ENCODE data around the gene ARPC4. TPM values are rescaled to one million over a fixed set of nuclear protein-coding genes. Genes with fewer than 3 reads are reported as not detected.

ARPC4 gene
- total RNA-seq: 100 to 1,000 TPM; 237 to 240 TPM

DNA sequence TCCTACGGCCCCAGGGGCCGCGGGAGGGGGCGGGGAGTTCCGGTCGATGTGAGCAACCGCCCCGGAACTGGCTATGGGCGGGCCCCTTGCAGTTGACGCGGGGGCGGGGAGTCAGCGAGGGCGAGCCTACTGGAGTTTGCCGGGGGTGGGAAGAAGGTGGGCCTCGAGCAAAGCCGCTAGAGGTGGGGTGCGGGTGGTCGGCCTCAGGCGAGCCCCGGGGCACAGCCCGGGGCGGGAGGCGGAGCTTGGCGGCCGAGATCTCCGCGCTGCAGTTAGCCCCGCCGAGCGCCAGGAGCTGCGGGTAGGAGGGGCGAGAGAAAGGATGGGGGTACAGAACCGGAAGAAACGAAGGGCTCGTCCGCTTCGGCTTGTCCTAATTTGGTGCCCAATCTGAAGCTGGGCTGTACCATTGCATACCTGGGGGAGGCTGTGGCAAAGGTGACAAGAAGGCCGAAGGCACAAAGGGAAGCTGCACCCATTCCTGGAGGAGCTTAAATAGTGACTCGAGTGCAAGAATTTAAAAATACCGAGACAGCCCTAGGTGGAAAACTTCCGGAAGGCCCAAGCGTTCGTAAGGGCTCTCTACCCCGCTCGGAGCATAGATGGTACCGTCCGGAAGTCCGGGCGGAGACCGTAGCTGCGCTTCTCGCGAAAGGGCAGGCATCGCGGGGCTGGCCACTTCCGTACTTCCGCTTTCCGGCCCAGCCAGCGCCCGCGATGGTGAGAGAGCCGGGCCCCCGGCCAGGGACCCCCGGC lies at the start of gene ARPC4, which contains the start of gene TADA3:
ARPC4 (plus strand) TSS at position 678 of the 756 bp plus-strand sequence; CDS start at position 718, 40 bp downstream.
TADA3 (minus strand) TSS at position 69 of the 756 bp plus-strand sequence. CDS start 1,007 bp downstream, outside the sequence.
- Mint-ChIP-seq H3K27ac (peak within 1 kb of the TSS; percentile 99), H3K27me3 (no peaks in the 10 kb centered on the region), H3K4me1 (ENCODE audit: low read depth) (peaks cover 65% of the 10 kb centered on the region), H3K4me3 (peak within 1 kb of the TSS; percentile 99), H3K9me3 (no peaks in the 10 kb centered on the region), H3K36me3 (peaks cover 57% of the 10 kb centered on the region)
- DNase-seq: peak; percentile 93
- intact Hi-C loops (cut with micrococcal nuclease): loop anchor here (1.0 to 5.0 kb wide), 9 partner anchors 14 to 395 kb away; partner anchors contain the start of genes BRPF1, CRELD1, FANCD2 and MTMR14
- POLR2A ChIA-PET: interaction anchor here (0.9 to 2.0 kb wide), 15 partner anchors 11 to 456 kb away, joined by 3 to 24 read pairs (median 5); partner anchors contain the start of genes BRPF1, CAMK1, OGG1 and SETD5
- CTCF ChIA-PET: interaction anchor here (0.7 to 1.5 kb wide), 14 partner anchors 10 to 393 kb away, joined by 3 to 14 read pairs (median 4); partner anchors contain the start of genes BRPF1, OGG1 and TTLL3

DNA sequence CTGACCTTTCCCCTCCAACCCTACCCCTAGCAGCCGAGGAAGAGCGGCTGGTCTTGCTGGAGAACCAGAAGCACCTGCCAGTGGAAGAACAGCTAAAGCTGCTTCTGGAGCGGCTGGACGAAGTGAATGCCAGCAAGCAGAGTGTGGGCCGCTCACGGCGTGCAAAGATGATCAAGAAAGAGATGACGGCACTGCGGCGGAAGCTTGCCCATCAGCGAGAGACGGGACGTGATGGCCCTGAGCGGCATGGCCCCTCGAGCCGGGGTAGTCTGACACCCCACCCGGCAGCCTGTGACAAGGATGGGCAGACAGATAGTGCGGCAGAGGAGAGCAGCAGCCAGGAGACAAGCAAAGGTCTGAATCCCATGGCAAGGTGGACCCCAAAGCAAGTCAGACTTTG lies 49.3 kb upstream of the ARPC4 start:
- Mint-ChIP-seq H3K4me1 (ENCODE audit: low read depth) (peaks cover 19% of the 10 kb centered on the region), H3K27me3 (no peaks in the 10 kb centered on the region), H3K36me3 (peaks cover 70% of the 10 kb centered on the region), H3K9me3 (no peaks in the 10 kb centered on the region), H3K27ac (no peak overlapping the region), H3K4me3 (no peak overlapping the region)
- intact Hi-C loops (cut with micrococcal nuclease): no loop called here
- ChIA-PET CTCF (interaction anchor here (1.3 kb wide), 1 partner anchor 11 kb away, joined by 3 read pairs; the partner anchor contains the start of gene BRPF1), POLR2A (interaction anchor here (0.7 kb wide), 1 partner anchor 11 kb away, joined by 3 read pairs; no protein-coding TSS in a partner anchor)
- DNase-seq: no peak

DNA sequence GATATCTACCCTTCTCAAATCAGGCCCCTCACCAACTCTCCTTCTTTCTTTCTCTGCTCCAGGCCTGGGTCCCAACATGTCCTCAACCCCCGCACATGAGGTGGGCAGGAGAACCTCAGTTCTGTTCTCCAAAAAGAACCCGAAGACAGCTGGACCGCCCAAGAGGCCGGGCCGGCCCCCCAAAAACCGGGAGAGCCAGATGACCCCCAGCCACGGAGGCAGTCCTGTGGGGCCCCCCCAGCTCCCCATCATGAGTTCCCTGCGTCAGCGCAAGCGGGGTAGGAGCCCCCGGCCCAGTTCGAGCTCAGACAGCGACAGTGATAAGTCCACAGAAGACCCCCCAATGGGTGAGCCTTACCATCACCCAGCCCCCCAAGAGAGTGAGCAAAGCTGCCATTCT lies 48.7 kb upstream of the ARPC4 start:
- intact Hi-C loops (cut with micrococcal nuclease): no loop called here
- H3K27me3 Mint-ChIP-seq: no peaks in the 10 kb centered on the region
- H3K4me3 Mint-ChIP-seq: no peak overlapping the region
- H3K36me3 Mint-ChIP-seq: peaks cover 67% of the 10 kb centered on the region
- peaks cover 20% of the 10 kb centered on the region for H3K4me1 Mint-ChIP-seq (ENCODE audit: low read depth)
- DNase-seq: no peak
- ChIA-PET POLR2A (no interaction called here), CTCF (no interaction called here)
- no peaks in the 10 kb centered on the region for H3K9me3 Mint-ChIP-seq
- no peak overlapping the region for H3K27ac Mint-ChIP-seq

DNA sequence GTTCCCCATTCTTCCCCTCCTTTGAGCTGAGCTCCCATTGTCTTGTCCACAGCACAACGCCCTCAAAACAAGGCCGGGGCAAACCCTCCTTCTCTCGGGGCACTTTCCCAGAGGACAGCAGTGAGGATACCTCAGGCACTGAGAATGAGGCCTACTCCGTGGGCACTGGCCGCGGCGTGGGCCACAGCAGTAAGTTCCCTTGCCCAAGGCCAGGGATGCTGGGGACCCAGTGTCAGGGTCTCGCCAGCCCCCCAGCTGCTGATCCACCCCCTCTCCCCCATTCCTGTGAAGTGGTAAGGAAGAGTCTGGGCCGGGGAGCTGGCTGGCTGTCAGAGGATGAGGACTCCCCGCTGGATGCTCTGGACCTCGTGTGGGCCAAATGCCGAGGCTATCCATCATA lies 47.4 kb upstream of the ARPC4 start:
- POLR2A ChIA-PET: no interaction called here
- Mint-ChIP-seq H3K4me1 (ENCODE audit: low read depth) (peaks cover 23% of the 10 kb centered on the region), H3K4me3 (no peak overlapping the region), H3K27me3 (no peaks in the 10 kb centered on the region), H3K27ac (no peak overlapping the region), H3K36me3 (peaks cover 61% of the 10 kb centered on the region), H3K9me3 (no peaks in the 10 kb centered on the region)
- CTCF ChIA-PET: interaction anchor here (1.3 kb wide), 1 partner anchor 18 kb away, joined by 4 read pairs; no protein-coding TSS in a partner anchor
- intact Hi-C loops (cut with micrococcal nuclease): no loop called here
- DNase-seq: no peak

DNA sequence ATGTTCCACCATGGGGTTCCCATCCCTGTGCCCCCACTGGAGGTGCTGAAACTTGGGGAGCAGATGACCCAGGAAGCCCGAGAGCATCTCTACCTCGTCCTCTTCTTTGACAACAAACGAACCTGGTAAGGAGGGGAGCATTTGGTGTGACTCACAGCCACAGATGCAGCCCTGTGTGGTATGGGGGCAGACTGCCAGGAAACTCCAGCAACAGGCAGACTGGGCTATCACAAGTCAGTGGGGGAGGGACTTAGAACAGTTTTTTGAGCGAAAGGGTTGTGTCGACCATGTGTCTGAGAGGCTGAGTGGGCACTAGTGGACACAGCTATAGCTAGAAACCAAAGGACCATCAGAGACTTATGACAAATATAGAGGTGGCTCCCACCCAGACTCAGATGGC lies 46.6 kb upstream of the ARPC4 start:
- Mint-ChIP-seq H3K4me3 (no peak overlapping the region), H3K27ac (peak overlapping the region; percentile 74), H3K9me3 (no peaks in the 10 kb centered on the region), H3K4me1 (ENCODE audit: low read depth) (peaks cover 30% of the 10 kb centered on the region), H3K36me3 (peaks cover 60% of the 10 kb centered on the region), H3K27me3 (no peaks in the 10 kb centered on the region)
- intact Hi-C loops (cut with micrococcal nuclease): no loop called here
- POLR2A ChIA-PET: no interaction called here
- DNase-seq: peak; percentile 57
- CTCF ChIA-PET: interaction anchor here (1.3 kb wide), 1 partner anchor 19 kb away, joined by 4 read pairs; no protein-coding TSS in a partner anchor

DNA sequence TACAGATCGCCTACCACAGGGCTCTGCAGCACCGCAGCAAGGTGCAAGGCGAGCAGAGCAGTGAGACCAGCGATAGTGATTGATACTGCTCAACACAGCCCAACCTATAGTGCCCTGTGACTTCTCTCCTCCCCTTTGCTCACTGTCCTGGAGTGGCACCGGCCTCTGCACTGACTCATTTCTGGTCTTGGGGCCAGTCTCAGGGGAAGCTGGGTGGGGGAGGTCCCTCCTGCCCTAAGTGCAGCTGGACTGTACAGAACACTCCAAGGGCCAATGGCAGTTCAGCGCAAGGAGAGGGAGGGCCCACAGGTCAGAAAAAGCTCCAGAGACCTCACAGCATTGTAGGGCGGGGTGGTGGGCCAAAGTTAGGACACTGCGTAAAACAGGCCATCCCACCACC lies 45.6 kb upstream of the ARPC4 start:
- CTCF ChIA-PET: no interaction called here
- intact Hi-C loops (cut with micrococcal nuclease): no loop called here
- Mint-ChIP-seq H3K4me3 (no peak overlapping the region), H3K9me3 (no peaks in the 10 kb centered on the region), H3K27ac (peak overlapping the region; percentile 74), H3K4me1 (ENCODE audit: low read depth) (peaks cover 39% of the 10 kb centered on the region), H3K27me3 (no peaks in the 10 kb centered on the region), H3K36me3 (peaks cover 67% of the 10 kb centered on the region)
- POLR2A ChIA-PET: interaction anchor here (1.4 kb wide), 1 partner anchor 15 kb away, joined by 3 read pairs; no protein-coding TSS in a partner anchor
- DNase-seq: peak; percentile 27

DNA sequence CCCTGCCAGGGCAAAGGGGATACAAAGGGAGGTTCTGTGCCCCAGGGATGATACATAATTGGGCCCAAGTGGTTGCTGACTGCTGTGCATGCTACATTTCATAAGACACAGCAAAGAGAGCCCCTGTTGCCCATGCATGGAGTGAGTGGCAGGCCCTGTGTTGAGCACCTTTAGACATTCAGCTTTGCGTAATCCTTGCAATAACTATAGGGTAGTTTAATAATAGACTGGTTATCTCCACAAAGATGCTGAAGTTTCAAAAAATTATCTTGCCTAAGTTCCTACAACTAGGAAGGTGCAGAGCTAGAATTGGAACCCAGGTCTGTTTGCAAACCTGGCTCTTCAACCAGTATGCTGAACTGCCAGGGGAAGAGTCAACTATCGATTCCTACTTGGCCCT lies 44.9 kb upstream of the ARPC4 start:
- Mint-ChIP-seq H3K4me1 (ENCODE audit: low read depth) (peaks cover 39% of the 10 kb centered on the region), H3K27ac (no peak overlapping the region), H3K36me3 (peaks cover 68% of the 10 kb centered on the region), H3K27me3 (no peaks in the 10 kb centered on the region), H3K4me3 (no peak overlapping the region), H3K9me3 (no peaks in the 10 kb centered on the region)
- CTCF ChIA-PET: interaction anchor here (2.8 kb wide), 1 partner anchor 15 kb away, joined by 8 read pairs; no protein-coding TSS in a partner anchor
- intact Hi-C loops (cut with micrococcal nuclease): no loop called here
- POLR2A ChIA-PET: interaction anchor here (0.6 to 3.8 kb wide), 3 partner anchors 11 to 45 kb away, joined by 3 to 24 read pairs (median 3); partner anchors contain the start of genes ARPC4 and TADA3
- no peak for DNase-seq

DNA sequence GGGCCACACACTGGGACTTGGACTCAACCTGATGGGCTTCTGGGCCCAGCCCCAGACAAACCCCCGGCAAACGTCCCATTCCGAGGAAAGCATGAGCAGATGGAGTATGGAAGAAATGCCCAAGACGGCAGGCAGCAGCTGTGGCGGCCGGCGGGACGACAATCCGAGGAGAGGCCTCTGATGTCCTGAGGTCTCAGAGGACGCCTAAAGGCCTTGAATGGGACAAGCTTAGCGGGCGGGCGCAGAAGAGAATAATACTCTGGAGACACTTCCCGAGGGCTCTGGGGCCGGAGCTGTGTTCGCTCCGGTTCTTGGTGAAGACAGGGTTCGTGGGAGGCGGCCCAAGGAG lies 43.6 kb upstream of the ARPC4 start:
- H3K36me3 Mint-ChIP-seq: peaks cover 66% of the 10 kb centered on the region

DNA sequence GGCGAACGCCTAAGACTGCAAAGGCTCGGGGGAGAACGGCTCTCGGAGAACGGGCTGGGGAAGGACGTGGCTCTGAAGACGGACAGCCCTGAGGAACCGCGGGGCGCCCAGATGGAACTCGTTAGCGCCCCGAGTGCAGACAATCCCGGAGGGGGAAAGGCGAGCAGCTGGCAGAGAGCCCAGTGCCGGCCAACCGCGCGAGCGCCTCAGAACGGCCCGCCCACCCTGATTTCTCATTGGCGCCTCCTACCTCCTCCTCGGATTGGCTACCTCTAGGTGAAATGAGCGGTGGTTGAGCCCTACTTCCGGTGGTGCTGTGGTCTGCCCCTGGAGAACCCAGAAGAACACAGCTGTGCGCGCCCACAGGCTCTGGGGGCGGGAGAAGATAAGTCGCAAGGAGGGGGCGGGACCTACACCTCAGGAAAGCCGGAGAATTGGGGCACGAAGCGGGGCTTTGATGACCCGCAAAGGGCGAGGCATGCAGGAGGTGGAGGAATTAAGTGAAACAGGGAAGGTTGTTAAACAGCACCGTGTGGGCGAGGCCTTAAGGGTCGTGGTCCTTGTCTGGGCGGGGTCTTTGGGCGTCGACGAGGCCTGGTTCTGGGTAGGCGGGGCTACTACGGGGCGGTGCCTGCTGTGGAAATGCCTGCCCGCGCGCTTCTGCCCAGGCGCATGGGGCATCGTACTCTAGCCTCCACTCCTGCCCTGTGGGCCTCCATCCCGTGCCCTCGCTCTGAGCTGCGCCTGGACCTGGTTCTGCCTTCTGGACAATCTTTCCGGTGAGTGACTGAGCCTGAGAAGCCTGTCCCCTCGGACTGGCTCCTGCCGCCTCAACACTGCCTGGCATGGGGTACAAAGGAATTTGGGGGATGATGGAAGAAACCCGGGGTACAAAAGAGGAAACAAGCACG lies 43.0 kb upstream of the ARPC4 start, which contains the start of gene OGG1:
OGG1 (plus strand) TSS at position 308 of the 911 bp plus-strand sequence; CDS start at position 643, 335 bp downstream.
- CTCF ChIA-PET: interaction anchor here (0.7 to 2.8 kb wide), 13 partner anchors 12 to 183 kb away, joined by 3 to 12 read pairs (median 4); partner anchors contain the start of genes ARPC4, BRPF1, CRELD1 and TADA3
- peaks cover 50% of the 10 kb centered on the region for H3K4me1 Mint-ChIP-seq (ENCODE audit: low read depth)

More for the DNA sequence above, 43.6 kb upstream of the ARPC4 start:
- ChIA-PET CTCF (interaction anchor here (0.7 to 2.8 kb wide), 9 partner anchors 11 to 184 kb away, joined by 3 to 12 read pairs (median 5); partner anchors contain the start of genes ARPC4, BRPF1, CRELD1 and TADA3), POLR2A (interaction anchor here (0.7 to 3.8 kb wide), 5 partner anchors 20 to 56 kb away, joined by 3 to 24 read pairs (median 3); partner anchors contain the start of genes ARPC4, CAMK1 and TADA3)
- Mint-ChIP-seq H3K9me3 (no peaks in the 10 kb centered on the region), H3K4me3 (peak overlapping the region; percentile 96), H3K27ac (peak overlapping the region; percentile 88), H3K27me3 (no peaks in the 10 kb centered on the region), H3K4me1 (ENCODE audit: low read depth) (peaks cover 44% of the 10 kb centered on the region)
- no peak for DNase-seq
- intact Hi-C loops (cut with micrococcal nuclease): loop anchor here (1.0 kb wide), 2 partner anchors 20 to 100 kb away; partner anchors contain the start of genes CAMK1 and MTMR14

DNA sequence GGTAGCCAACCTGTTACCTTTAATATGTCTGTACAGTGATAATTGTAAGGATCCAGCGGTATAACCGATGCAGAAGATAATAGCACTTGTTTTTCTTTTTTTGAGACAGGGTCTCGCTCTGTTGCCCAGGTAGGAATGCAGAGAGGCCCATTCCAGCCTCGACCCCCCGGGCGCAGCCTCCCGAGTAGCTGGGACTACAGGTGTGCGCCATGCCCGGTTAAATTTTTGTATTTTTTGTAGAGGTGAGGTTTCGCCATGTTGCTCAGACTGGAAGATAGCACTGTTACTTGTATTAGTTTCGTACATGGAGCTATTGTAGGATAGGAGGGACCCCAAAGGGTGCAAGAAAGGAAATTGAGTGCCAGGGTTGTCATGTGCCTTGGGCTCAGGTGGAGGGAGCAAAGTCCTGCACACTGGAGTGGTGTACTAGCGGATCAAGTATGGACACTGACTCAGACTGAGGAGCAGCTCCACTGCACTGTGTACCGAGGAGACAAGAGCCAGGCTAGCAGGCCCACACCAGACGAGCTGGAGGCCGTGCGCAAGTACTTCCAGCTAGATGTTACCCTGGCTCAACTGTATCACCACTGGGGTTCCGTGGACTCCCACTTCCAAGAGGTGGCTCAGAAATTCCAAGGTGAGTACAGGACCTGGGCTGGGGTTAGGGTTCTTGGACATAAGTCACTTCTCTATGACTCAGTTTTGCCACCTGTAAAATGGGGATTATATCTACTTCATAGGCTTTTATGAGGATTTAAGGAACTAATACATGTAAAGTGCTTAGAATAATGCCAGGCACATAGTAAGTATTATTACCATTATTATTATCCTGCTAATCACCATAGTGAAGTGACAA lies 42.1 kb upstream of the ARPC4 start:
- H3K27ac Mint-ChIP-seq: peak overlapping the region; percentile 88
- H3K27me3 Mint-ChIP-seq: no peaks in the 10 kb centered on the region
- peak overlapping the region; percentile 96 for H3K4me3 Mint-ChIP-seq
- DNase-seq: peak; percentile 29
- peaks cover 51% of the 10 kb centered on the region for H3K4me1 Mint-ChIP-seq (ENCODE audit: low read depth)
- intact Hi-C loops (cut with micrococcal nuclease): loop anchor here (1.0 to 5.0 kb wide), 5 partner anchors 19 to 353 kb away; partner anchors contain the start of genes BRPF1, SETD5 and TADA3
- ChIA-PET POLR2A (interaction anchor here (0.6 to 3.8 kb wide), 8 partner anchors 13 to 681 kb away, joined by 3 to 24 read pairs (median 3); partner anchors contain the start of genes ARPC4 and TADA3), CTCF (interaction anchor here (0.7 to 2.8 kb wide), 6 partner anchors 18 to 75 kb away, joined by 3 to 11 read pairs (median 4); partner anchors contain the start of genes ARPC4 and TADA3)
- H3K36me3 Mint-ChIP-seq: peaks cover 65% of the 10 kb centered on the region
- H3K9me3 Mint-ChIP-seq: no peaks in the 10 kb centered on the region

More for the DNA sequence above, 43.0 kb upstream of the ARPC4 start, which contains the start of gene OGG1:
- intact Hi-C loops (cut with micrococcal nuclease): loop anchor here (1.0 to 5.0 kb wide), 7 partner anchors 19 to 353 kb away; partner anchors contain the start of genes BRPF1, CAMK1, MTMR14 and SETD5
- H3K4me3 Mint-ChIP-seq: peak within 1 kb of the TSS; percentile 96
- POLR2A ChIA-PET: interaction anchor here (0.6 to 3.8 kb wide), 11 partner anchors 13 to 388 kb away, joined by 3 to 24 read pairs (median 3); partner anchors contain the start of genes ARPC4, CAMK1 and TADA3
- H3K36me3 Mint-ChIP-seq: peaks cover 65% of the 10 kb centered on the region
- no peaks in the 10 kb centered on the region for H3K27me3 Mint-ChIP-seq
- H3K9me3 Mint-ChIP-seq: no peaks in the 10 kb centered on the region
- peak within 1 kb of the TSS; percentile 88 for H3K27ac Mint-ChIP-seq
- DNase-seq: peak; percentile 98

Measured in activated CD4-positive, alpha-beta memory T cell treated with anti-CD3 and anti-CD28 coated beads for 36 hours (primary cell).